C4-2B (cell line): ENCODE data around the gene TBC1D12.

Experiments
- H3K27ac ChIP-seq: fragments of 450-650 bp; 2 replicates; pipeline ENCODE4 v1.5.1; 2017
- CTCF ChIP-seq: fragments of 450-650 bp; conservative IDR thresholded peaks from 2 replicates; pipeline ENCODE4 v1.5.1; 2017; ENCODE audit warnings: mild to moderate bottlenecking
- ZFX ChIP-seq: fragments of 450-650 bp; IDR thresholded peaks from 2 replicates; pipeline ENCODE4 v1.6.1; 2017

Gene TBC1D12

DNA sequence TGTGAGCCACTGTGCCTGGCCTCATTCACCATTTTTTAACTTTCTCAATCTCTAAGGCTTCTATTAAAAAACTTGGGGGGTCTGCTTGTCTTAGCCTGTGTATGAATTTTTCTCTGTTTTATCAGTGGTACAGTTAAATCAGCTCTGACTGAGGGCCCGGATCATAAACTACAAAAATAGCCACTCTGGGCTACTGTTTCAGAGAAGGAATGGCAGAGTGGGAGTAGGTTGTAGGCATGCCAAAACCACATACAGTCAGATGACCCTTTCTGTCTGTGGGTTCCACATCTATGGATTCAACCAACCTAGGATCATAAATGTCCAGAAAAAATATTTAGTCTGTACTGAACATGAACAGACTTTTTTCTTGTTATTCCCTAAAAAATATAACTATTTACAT, 21.3 kb downstream of the TBC1D12 start:
- TF ChIP-seq ZFX (no peak), CTCF (no peak)
- no peak overlapping the region for H3K27ac ChIP-seq

- no peak for TF ChIP-seq CTCF
- TF ChIP-seq ZFX = no peak
These were observed 22.5 kb downstream of the TBC1D12 start for GRCh38 chr10:94424714-94425337.

GRCh38 chr10:94425942-94426341, 23.6 kb downstream of the TBC1D12 start:
- TF ChIP-seq ZFX (no peak), CTCF (no peak)

More at GRCh38 chr10:94424714-94425337, 22.5 kb downstream of the TBC1D12 start:
- H3K27ac ChIP-seq = no peak overlapping the region

GRCh38 chr10:94427166-94427565, 24.8 kb downstream of the TBC1D12 start:
- TF ChIP-seq CTCF (no peak), ZFX (no peak)
- H3K27ac ChIP-seq = no peak overlapping the region

More at GRCh38 chr10:94425942-94426341, 23.6 kb downstream of the TBC1D12 start:
- no peak overlapping the region for H3K27ac ChIP-seq

- TF ChIP-seq ZFX = no peak
- TF ChIP-seq CTCF = no peak
- no peak overlapping the region for H3K27ac ChIP-seq
These were observed 26.7 kb downstream of the TBC1D12 start for GRCh38 chr10:94428766-94429707.

- H3K27ac ChIP-seq = no peak overlapping the region
- TF ChIP-seq CTCF (no peak), ZFX (no peak)
These were observed 28.4 kb downstream of the TBC1D12 start for GRCh38 chr10:94430701-94431100.

DNA sequence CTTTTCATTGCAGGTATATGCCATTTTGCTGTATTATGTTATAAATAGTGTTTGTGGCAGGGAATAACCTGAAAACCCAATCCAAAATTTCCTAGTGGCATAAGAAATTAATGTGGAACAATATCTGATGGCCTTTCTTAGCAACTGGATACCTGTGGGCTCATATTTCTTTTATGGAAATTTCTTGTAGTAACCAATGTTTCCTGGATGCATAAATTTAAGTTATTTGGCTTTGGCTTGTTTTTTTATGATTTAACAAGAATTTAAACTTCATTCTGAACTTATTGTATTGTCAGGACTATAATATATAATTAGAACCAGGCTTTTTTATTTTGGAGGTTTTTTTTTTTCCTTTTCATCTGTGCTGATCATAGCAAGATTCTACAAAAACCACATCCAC, 30.1 kb downstream of the TBC1D12 start:
- H3K27ac ChIP-seq = no peak overlapping the region
- no peak for TF ChIP-seq CTCF
- TF ChIP-seq ZFX = no peak
